GM12865 (cell line): ENCODE measurements around the gene CTDSPL2.

Source experiments
- DNase-seq: peaks from one replicate; pipeline ENCODE4 v3.0.0; 2010; ENCODE audit warnings: low read depth
- H3K4me3 ChIP-seq: 2 replicates; pipeline ENCODE4 v1.5.1; 2011; ENCODE audit warnings: mild to moderate bottlenecking, low read depth, low read length, control low read depth
- CTCF ChIP-seq: IDR thresholded peaks from 2 replicates; pipeline ENCODE4 v1.5.1; 2011; ENCODE audit warnings: low read length, control low read depth, low read depth, inconsistent platforms; ENCODE audit not compliant: insufficient read depth; ENCODE audit errors: missing control alignments

The CTDSPL2 gene

GRCh38 chr15:44426975-44427755, at the start of gene CTDSPL2:
Gene CTDSPL2, plus strand, starts transcription at chr15:44427629. Its CDS starts 31,386 bp downstream, at chr15:44459015.
- peak; percentile 98 for DNase-seq
- H3K4me3 ChIP-seq = peak within 1 kb of the TSS; percentile 99
- no peak for TF ChIP-seq CTCF

GRCh38 chr15:44381236-44381635, 46.2 kb upstream of the CTDSPL2 start:
- no peak for TF ChIP-seq CTCF
- no peak overlapping the region for H3K4me3 ChIP-seq
- no peak for DNase-seq

DNA sequence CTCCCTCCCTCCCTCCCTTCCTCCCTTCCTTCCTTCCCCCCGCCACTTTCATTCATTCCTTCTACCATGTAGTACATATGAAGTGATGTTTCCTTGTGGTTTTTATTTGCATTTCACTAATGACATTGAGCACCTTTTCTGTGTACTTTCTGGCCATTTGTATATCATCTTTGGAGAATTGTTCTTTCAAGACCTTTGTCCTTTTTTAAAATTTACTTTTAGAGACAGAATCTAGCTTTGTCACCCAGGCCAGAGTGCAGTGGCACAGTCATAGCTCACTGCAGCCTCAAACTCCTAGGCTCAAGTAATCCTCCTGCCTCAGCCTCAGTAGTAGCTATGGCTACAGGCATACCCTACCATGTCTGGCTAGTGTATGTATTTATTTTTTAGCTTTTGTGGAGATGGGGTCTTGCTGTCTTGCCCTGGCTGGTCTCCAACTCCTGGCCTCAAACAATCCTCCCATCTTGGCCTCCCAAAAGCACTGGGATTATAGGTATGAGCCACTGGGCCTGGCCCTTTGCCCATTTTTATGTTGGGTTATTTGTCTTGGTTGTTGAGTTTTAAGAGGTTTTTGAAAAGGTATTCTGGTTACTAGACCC, 42.0 kb upstream of the CTDSPL2 start:
- H3K4me3 ChIP-seq = no peak overlapping the region
- no peak for TF ChIP-seq CTCF
- DNase-seq = peak; percentile 41

- no peak for DNase-seq
- no peak overlapping the region for H3K4me3 ChIP-seq
- no peak for TF ChIP-seq CTCF
Measured at GRCh38 chr15:44394062-44394461, 33.4 kb upstream of the CTDSPL2 start.

DNA sequence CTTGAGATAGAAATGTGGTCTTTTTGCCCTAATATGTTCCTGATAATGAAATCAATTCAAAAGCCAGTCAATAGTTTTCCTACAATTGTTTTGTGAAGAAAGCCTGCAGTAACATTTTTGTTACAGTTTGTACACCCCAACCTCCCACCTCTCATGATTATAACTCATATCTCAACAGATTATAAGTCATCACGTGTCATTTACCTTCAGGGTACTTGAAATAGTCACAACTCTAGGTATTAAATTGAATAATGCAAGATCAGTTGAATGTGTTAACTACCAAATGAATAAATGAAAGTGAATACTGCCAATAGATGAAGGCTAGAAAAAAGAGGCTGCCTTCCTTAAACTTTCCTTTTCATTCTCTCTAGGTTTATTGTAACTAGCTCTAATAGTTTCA, 32.9 kb upstream of the CTDSPL2 start:
- no peak for TF ChIP-seq CTCF
- DNase-seq = no peak
- no peak overlapping the region for H3K4me3 ChIP-seq

GRCh38 chr15:44397869-44398268, 29.6 kb upstream of the CTDSPL2 start:
- DNase-seq = no peak
- no peak overlapping the region for H3K4me3 ChIP-seq
- no peak for TF ChIP-seq CTCF
